SK-MEL-5 (cell line): ENCODE measurements around the gene DDR2. TPM values are rescaled to one million over a fixed set of nuclear protein-coding genes. Genes with fewer than 3 reads are reported as not detected.
"Not testable (repeated sequence)": the region's sequence is repeated elsewhere in the genome, so short reads cannot be mapped to it uniquely, and the experiment has no call there.

ENCODE experiments used
- DNase-seq: peaks from one replicate; pipeline ENCODE4 v3.0.0-alpha.2; 2016; ENCODE audit warnings: low read depth, low spot score
- in situ Hi-C: cut with HindIII; loops from 2 replicates; pipeline ENCODE4 v1.10.0; 2016; ENCODE audit warnings: low sequenced_read_pairs, high pct_unique_total_duplicates, low pct_unique_long_range_greater_than_20kb
- total RNA-seq: library from RNA; depleted of rRNA; stranded (reverse); fragments of >200 nt; shearing (Covaris generic); gene quantifications from 2 replicates; pipeline ENCODE4 v1.2.3, GENCODE V29; 2014

Gene DDR2
- total RNA-seq, 1 experiment from 2014 or later: 32.8 TPM

- no peak for DNase-seq
- in situ Hi-C loops: no loop called here
Measured at GRCh38 chr1:162772571-162773154, 140.4 kb downstream of the DDR2 start.

DNA sequence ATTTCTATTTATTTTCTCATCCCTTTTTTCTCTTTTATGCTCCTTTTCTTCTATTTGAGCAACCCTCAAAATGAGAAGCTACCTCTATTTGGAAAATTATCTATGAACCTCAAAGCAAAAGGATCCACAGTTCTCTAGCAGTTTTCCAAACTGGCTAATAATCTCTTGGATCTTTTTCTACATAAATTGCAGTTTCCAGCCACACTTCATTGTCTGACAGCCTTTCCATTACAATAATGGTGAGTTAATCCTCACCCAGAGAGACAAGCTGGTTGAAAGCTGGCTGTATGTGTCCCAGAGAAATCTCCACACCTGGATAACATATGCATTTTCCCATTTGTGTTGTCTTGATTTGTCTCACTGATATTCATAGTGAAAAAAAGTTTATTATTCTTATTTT, 141.7 kb downstream of the DDR2 start:
- DNase-seq: no peak
- in situ Hi-C loops: no loop called here

GRCh38 chr1:162779043-162779442, 146.8 kb downstream of the DDR2 start:
- in situ Hi-C loops: no loop called here
- DNase-seq: no peak

DNA sequence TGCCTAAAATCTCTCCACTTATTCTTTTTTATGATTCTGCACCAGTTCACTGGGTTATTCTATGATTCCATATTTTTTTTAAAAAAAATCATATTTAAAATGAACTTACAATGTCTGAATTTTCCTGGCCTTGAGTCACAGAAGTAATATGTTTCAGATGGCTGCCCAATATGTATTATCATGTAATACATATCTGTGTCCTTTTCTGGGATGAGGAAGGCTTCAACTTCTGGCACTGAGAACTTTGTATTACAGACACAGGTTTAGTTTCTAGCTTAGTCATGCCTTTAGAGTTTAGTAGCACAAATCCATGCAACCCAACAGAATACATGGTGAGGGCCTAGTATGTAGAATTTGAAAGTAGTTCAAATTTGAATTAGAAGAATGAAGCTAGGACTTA, 150.4 kb downstream of the DDR2 start:
- in situ Hi-C loops: no loop called here
- no peak for DNase-seq

- DNase-seq, in situ Hi-C loops: not testable (repeated sequence)
Measured at GRCh38 chr1:162784926-162785325, 152.7 kb downstream of the DDR2 start.

- DNase-seq, in situ Hi-C loops: not testable (repeated sequence)
Measured at GRCh38 chr1:162788783-162789182, 156.5 kb downstream of the DDR2 start.

DNA sequence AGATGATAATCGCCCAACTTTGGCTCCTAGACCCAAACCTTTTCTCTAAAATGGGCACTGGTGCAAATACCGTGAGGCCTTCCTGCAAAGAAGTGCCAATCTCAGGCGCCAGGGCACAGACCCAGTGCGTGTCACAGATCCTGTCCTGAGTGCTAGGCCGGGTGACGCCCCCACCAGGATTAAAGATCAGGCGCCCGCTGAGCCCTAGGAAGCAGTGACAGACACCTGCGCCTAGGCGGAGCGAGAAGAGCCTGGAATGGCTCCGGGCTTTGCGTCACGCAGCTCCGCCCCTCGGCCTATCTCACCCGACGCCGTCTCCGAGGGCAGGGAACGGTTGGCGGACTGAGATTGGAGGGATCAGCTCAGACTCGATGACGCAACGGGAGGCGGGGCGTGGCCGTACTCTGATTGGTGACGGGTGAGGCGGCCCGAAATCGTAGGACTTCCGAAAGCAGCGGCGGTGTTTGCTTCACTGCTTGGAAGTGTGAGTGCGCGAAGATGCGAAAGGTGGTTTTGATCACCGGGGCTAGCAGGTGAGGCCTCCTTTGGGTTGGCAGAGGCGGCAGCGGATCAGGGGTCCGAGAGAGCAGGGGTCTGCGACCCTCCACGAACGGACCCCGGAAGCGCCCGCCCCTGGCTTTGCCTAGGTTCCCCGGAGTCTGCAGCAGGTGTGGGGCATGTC, 158.2 kb downstream of the DDR2 start, which contains the start of gene HSD17B7:
HSD17B7 (plus strand) TSS at position 400 of the 682 bp plus-strand sequence; CDS start at position 499, 99 bp downstream.
- in situ Hi-C loops: not testable (repeated sequence)

GRCh38 chr1:162790985-162791357, 158.7 kb downstream of the DDR2 start:
- in situ Hi-C loops, DNase-seq: not testable (repeated sequence)

More for the DNA sequence above, 158.2 kb downstream of the DDR2 start, which contains the start of gene HSD17B7:
- peak; percentile 67 for DNase-seq

DNA sequence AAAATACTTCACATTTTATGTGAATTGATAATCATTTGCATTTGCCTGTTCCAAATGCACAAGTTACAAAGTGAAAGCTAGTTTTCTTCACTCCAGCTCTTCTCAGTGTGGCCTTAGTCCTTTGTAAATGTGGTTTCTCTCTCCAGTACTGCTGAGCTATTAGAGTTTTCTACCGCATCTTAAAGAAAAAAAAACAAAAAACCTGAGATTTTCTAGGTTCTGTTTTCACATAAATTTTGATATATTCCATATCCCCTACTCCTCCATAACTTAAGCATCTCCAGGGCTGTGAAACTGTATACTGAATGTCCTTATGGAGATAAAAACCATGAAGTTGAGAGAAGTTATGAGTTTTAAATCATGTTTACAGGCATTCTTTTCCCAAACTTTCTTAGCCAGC, 162.0 kb downstream of the DDR2 start:
- in situ Hi-C loops, DNase-seq: not testable (repeated sequence)

DNA sequence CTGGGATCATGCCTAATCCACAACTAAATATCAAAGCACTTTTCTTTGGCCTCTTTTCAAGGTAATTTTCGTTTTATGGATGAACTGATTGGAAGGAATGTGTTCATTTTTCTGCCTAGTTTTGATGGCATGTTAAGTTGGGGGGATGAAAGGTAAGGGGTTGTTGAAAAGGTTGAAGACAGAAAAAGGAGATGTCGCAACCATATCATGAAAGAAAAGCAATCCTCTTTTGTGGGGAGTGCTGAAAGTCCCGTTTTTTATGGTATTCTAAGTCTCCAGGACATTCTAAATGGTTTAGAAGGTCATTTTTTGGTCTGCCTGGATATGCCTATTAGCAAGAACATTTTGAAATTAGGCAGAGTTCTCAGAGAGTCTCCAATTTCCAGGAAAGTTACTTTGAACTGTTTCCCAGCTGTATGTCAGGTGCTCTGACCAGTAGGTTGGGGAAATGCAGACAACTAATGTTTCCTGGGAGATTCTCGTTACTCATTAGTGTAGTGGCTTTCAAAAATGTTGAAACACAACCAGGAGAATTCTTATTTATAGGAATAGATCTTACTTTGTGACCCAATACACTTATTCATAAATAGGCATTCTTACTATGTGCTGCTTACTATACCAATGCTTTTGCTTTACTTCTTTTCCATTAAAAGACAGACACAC, 164.5 kb downstream of the DDR2 start:
- DNase-seq, in situ Hi-C loops: not testable (repeated sequence)

- in situ Hi-C loops: not testable (repeated sequence)
- DNase-seq: peak; percentile 81
Measured at GRCh38 chr1:162799995-162800830, 167.9 kb downstream of the DDR2 start.

DNA sequence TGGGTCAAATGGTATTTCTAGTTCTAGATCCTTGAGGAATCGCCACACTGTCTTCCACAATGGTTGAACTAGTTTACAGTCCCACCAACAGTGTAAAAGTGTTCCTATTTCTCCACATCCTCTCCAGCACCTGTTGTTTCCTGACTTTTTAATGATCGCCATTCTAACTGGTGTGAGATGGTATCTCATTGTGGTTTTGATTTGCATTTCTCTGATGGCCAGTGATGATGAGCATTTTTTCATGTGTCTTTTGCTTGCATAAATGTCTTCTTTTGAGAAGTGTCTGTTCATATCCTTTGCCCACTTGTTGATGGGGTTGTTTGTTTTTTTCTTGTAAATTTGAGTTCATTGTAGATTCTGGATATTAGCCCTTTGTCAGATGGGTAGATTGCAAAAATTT, 175.2 kb downstream of the DDR2 start:
- DNase-seq, in situ Hi-C loops: not testable (repeated sequence)

DNA sequence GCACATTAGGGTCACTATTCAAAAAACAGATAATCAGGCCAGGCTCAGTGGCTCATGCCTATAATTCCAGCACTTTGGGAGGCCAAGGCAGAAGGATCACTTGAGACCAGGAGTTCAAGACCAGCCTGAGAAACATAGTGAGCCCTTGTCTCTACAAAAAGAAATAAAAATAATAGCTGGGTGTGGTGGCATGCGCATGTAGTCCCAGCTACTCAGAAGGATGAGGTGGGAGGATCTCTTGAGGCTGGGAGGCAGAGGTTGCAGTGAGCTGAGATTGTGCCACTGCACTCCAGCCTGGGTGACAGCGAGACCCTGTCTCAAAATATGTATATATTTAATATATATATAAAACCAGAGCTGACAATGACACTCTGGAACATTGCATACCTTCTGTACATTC, 180.1 kb downstream of the DDR2 start:
- in situ Hi-C loops, DNase-seq: not testable (repeated sequence)

- DNase-seq, in situ Hi-C loops: not testable (repeated sequence)
Measured at GRCh38 chr1:162818136-162818535, 185.9 kb downstream of the DDR2 start.

DNA sequence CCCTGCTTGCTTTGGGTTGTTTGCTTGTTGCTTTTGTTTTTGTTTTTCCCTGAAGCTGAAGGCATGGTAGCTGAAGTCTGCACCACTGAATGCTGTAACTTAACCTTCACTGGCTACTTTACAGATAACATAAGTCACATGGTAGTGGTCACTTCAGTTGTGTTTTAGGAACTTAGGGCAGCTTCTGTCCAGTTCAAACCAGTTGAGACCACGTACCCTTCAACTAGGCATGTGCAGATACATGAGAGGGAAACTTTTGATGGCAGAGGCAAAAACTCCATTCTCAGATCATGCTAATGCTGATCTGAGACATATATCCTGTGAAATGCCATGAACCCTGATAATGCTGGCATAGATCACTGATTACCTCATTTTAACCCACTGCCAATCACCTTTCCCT, 186.4 kb downstream of the DDR2 start:
- DNase-seq, in situ Hi-C loops: not testable (repeated sequence)

DNA sequence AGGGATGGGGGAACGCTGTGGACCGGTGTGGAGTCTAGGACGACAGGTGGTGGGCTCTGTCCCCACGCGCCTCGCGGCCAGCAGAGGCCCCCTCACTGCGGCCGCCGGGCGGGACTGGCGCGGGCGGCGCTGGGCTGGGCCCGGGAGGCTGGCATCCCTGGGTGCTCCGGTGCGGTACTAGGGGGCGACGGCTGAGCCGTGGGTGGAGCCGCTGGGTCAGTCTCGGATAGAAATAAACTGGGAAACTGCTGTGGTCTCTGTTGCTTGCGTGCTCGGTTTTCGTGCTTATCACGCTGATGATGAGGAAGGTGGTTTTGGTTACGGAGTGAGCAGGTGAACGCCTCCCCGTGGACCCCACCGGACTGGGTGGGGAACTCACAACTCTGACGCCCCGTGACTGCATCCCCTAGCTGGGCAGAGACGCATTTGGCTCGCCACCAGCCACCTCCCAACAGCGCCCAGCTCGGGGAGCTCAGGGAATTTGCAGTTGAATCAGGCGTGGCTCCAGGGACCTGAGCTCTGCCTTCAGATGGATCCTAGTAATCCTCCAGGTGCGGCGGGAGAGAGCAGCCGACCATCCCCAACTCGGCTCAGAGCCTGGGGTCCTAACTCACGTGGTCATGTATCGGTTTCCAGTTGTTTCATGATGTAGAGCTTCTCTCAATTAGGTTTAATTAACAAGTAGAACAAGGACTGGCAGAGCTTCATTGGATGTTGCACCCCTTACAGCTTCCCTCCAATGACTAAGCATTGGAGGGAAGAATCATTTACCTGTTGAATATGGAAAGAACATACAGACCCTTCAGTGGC, 190.3 kb downstream of the DDR2 start:
- DNase-seq: no peak
- in situ Hi-C loops: no loop called here

DNA sequence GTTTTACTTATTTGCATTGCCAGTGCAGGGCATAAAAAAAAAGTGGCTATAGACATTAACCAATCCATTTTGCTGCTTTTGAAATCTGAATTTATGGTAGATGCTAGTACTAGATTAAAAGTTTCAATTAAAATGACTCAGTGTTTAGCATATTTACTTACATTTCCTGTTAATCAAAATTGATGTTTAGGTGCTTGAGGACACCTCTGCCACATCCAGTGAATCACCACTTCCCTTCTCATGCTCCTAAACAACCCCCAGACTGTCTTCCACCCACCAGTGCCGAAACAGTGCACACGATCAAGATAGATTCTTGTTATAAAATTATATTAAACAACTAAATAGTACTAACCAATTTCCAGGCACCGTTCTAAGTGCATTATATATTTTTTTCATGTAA, 191.0 kb downstream of the DDR2 start:
- in situ Hi-C loops: no loop called here
- no peak for DNase-seq
